PC-3 (cell line): ENCODE data around the gene JAG2.

Experiments
- EZH2 ChIP-seq: fragments of 300-600 bp; sonication (generic); IDR thresholded peaks from one replicate; pipeline ENCODE4 v1.6.1; 2017; ENCODE audit warnings: antibody characterized with exemption, mild to moderate bottlenecking, low read length; ENCODE audit not compliant: unreplicated experiment
- TF ChIP-seq, protein P1 (sequence below): fragments of 300-600 bp; sonication (generic); conservative IDR thresholded peaks from 2 replicates; pipeline ENCODE4 v1.5.1; 2017; ENCODE audit warnings: antibody characterized with exemption, low read depth, mild to moderate bottlenecking, low read length

DNA sequence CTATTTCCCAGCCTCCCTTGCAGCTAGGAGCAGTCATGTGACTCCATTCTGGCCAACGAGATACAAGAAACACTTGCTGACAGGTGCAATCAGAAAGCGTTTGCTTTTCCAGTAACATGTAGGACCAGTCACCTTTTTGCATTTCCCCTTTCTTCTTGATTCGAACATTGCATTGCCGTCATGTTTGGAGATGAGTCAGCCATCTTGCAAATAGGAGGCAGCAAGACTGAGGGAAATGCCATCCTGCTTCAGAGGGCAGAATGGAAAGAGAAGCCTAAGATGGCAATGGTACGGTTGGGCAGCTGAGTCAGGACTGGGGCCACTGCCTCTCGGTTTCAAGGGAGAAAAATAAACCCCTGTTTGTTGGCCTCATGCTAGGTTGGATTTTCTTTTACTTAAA lies 68.8 kb downstream of the JAG2 start:
- TF ChIP-seq, protein P1, sequence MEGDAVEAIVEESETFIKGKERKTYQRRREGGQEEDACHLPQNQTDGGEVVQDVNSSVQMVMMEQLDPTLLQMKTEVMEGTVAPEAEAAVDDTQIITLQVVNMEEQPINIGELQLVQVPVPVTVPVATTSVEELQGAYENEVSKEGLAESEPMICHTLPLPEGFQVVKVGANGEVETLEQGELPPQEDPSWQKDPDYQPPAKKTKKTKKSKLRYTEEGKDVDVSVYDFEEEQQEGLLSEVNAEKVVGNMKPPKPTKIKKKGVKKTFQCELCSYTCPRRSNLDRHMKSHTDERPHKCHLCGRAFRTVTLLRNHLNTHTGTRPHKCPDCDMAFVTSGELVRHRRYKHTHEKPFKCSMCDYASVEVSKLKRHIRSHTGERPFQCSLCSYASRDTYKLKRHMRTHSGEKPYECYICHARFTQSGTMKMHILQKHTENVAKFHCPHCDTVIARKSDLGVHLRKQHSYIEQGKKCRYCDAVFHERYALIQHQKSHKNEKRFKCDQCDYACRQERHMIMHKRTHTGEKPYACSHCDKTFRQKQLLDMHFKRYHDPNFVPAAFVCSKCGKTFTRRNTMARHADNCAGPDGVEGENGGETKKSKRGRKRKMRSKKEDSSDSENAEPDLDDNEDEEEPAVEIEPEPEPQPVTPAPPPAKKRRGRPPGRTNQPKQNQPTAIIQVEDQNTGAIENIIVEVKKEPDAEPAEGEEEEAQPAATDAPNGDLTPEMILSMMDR: no peak
- TF ChIP-seq EZH2: no peak
